Skin of body (tissue), 3 donors: Measurements from ENCODE around the gene FFAR2. TPM values are rescaled to one million over a fixed set of nuclear protein-coding genes. Genes with fewer than 3 reads are reported as not detected.

Experiments
- DNase-seq: peaks from one replicate; lab custom pipeline; 2025; lab: John Stamatoyannopoulos, UW
- small RNA-seq: library from RNA; depleted of rRNA; stranded (forward); fragments of <200 nt; gene quantifications from one replicate; pipeline ENCODE3, GENCODE V24; 2014; ENCODE audit warnings: low replicate concordance
- total RNA-seq: library from RNA; depleted of rRNA; stranded (reverse); fragments of >200 nt; gene quantifications from one replicate; pipeline ENCODE4 v1.2.3, GENCODE V29; 2014

Gene FFAR2
- total RNA-seq, 1 donor from 2014 or later, result 0.99 TPM

DNA sequence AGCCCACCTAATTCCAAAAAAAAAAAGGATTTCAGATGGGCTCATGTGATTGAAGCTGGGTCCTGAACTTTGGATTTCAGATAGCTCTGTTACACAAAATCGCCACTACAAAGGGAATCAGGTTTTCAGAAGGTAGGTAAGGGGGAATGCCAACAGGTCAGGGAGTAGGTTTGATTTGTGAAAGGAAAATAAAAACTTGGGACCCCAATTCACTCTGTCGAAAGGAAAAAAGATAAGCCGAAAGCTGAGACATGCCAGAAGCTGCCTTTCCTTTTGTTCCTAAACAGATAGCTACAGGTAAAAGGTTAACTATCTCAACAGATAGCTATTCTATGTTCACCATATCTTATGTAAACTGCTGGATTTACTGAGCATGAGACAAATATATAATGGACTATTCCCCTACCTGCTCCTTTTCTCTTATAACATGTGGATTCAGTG lies 38.2 kb downstream of the FFAR2 start:
- no peak for DNase-seq

DNA sequence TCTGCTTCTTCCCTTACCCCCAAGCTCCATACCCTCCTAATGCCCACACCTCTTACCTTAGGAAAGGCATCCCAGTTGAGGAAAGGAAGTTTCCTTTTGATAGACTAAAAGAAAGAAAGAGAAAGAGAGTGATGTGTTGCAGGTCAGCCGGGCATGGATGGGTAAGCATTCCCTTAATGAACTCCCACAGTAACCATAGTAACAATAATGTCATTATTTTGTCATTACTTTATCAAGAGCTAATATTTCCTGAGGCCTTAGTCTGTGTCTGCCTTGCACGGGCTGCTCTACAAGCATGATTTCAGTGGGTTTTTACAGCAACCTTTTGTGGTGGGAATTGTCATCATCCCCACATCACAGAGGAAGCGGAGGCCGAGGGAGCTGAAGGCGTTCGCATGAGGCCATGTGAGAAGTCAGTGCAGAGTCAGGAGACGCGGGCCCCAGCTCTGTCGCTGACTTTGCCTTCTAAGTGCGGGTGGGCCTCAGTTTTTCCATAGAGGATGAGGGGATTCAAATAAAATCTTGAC lies 39.7 kb downstream of the FFAR2 start:
- DNase-seq, result no peak

DNA sequence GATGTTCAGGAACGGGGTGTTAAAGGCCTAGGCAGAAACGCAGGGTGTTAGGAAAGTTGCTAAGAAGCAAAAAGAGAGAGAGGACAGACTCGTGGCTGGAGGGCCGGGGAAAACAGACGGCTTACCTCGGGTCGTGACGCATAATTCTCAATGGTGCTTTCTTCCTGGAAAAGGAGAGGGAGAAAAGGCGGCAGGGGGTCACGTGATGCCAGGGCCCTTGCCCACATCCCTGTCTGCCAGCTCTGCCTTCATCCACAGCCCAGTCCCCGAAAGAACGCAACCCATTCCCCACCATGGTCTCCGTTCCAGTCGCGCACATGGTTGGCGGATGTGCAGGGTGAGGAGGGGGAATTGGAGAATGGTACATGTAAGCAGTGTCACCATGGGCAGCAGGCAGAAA lies 40.6 kb downstream of the FFAR2 start:
- DNase-seq, result no peak

DNA sequence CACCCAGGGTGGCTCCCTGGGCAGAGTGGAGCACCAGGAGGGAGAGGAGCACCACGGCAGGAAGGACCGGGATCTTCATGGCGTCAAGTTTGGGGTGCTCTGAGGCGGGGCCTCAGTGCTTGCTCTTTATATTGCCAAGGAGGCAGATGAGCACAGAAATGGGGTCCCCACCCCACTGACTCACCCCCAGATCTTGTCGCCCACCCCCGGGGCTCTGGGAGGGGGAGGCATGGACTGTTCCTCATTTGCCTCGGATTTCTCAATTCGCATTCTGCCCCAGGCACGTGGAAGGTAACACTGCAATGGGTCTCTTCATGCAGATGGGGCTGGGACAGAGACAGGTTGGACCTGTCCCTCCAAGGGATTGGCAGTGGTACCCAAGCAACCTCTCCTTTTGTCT lies 42.3 kb downstream of the FFAR2 start, which contains the start of gene KRTDAP:
Gene KRTDAP, minus strand, starts transcription at position 101 of the 400 bp plus-strand sequence. Its CDS starts 22 bp downstream, at position 79.
- no peak for DNase-seq

DNA sequence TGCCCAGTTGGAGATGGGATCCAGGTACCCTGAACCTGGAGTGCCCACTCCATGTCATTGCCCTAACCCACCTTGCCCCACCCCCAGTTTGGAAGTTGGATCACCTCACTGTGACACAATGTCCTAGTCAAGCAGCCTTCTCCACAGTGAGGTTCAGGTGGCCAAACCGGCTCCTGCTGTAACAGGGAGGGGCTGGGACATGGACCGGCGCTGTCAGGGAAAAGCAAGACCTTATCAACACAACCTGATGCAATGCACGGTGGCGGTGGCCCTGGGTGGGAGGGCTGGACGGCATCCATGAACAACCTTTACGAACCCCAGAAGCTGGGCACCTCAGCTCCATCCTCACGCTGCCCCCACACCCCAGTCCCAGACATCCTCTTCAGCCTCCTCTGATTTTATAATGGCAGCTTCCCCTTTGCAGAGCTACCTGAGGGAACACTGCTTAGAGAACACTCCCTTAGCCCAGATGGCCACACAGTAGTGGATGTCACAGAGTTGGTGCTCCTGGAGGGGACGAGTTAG lies 43.8 kb downstream of the FFAR2 start:
- DNase-seq, result no peak

DNA sequence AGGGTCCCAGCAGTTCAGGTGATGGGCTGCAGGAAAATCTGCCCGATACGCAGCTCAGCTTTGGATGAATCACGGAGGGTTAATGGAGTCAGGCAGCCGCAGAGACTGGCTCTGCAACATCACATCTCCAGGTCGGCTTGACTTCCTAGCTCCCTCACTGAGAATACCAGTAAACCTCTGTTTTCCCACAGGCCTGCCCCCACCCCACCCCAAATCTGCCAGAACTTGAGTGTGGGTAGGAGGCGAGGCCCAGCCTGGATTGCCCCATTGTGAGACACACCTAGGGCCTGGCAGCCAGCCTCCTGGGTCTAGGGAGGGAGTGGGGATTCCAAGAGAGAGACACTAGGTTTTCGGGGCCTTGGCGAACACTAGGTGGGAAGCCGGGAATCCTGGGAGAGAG lies 45.9 kb downstream of the FFAR2 start:
- DNase-seq, result no peak

DNA sequence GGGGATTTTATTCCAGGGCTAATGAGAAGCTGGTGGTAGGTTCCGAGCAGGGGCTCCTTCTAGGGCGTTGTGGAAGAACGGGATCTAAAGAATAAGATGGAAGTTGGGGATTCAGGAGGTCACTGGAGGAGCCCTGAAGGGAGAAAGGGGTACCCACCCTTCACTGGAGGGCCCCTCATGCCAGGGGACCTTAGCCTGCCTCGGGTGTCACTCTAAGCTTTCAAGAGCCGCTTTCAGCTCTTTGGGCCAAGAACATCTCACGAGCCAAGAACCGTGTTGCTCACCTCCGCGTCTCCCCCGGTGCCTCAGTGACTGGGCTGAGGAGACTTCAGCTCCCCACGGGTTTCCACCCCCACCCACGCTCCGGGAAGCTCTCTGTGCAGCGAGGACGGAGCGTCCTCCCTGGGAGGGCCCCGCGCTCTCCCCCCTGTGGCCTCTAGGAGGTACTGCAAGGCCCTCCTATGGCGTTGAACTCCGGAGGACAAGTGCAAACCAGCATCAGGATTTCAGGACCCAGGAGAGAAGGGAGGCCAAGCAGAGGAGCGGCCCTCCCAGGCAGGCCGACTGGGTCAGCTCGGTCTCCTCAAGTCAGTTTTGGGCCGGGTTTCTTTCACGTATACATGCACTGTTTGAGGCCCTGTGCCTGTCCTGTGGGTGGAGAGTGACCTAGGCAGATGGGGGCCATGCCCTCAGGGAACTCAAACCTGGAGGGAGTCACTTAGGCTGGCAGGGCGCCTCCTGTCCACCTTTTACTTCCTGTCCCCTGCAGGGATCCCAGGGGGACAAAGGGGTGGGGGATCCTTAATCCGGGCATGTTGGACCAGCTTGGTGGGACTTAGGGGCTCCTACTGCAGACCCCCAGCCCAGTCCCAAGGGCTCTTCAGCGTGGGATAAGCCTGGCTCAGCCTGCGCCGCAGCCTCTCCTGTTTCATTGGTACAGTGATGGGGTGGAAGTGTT lies 47.3 kb downstream of the FFAR2 start:
- DNase-seq, result peak; percentile 36

DNA sequence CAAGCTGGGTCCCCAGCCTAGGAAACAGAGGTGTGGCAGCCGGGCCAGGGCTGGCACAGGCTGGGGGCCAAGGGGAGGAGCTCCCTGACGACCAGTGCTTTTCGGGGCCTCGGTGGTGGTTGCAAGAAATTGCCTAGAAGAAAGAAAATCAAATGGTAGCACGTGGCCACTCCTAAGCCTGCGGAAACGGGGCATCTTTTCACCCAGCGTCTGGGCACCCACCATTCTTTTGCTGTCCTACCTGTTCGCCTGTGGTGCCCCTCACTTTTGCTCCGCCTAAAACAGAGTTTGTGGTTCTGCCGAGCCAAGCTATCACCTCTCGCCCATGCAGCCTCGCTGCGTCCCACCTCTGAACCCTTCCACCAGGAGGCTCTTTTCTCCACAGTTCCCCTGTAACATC lies 49.3 kb downstream of the FFAR2 start:
- no peak for DNase-seq

DNA sequence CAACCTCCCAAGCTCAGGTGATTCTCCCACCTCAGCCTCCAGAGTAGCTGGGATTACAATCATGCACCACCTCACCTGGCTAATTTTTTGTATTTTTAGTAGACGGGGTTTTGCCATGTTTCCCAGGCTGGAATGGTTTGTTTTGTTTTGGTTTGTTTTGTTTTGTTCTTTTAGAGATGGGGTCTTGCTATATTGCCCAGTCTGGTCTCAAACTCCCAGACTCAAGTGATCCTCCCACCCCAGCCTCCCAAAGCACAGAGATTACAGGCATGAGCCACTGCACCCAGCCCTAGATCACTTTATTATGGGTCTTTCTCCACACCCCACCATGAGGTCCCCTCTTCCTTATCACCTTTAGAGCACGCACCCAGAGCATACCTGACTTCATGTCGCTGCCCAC lies 50.2 kb downstream of the FFAR2 start:
- no peak for DNase-seq

DNA sequence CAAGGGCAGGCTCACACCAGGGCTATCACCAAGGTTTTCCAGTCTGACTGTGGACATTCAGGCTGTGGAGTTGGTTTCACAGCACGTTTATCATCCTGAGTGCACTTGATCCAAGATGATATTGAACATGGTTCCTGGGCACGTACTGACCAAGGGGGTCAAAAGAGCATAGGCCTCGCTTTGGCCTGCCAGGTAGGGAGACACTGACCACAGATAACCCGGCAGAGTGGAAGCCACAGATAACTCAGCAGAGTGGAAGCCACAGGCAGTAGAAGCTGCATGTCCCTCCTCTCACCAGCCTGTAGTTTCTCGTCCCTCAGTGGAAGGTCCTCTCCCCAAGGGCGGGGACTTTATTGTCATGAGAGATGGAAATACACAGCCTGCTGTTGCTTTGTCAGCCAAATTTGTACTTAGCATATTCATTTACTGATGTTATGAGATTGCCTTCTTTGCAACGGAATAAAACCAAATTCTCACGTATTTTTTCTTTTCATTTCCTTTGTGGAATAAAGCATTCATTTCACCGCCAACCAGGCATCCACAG lies 51.0 kb downstream of the FFAR2 start:
- DNase-seq, result no peak

DNA sequence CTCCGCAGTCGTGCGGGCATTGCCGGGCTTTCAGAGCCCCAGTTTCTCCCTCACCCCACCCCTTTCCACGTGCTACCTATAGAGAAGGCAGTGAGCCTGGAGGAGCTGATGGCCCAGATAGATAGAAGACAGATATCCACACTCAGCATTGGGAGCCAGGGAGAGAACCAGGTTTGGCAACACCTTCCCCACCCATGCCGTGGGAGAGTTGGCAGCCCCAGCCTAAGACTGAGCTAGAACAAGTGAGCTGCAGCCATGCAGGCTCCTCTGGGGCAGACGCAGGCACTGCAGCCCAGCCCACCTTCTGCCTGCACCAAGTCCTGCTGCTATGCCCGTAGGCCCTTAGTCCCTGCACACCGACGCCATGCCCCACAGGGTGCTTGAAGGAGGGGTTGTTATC lies 52.6 kb downstream of the FFAR2 start:
- no peak for DNase-seq

Small RNA genes lying within 50 kb of the gene (small RNA-seq; reads per million reads assigned to genes)
- gene RN7SL491P, result not detected

Other genes with a start within 250 kb of the FFAR2 start
- not detected for gene FAM187B, start 219.5 kb upstream of the FFAR2 start, total RNA-seq
- 10.5 TPM for gene LSR, start 199.3 kb upstream of the FFAR2 start, total RNA-seq
- 37.0 TPM for gene USF2, start 179.3 kb upstream of the FFAR2 start, total RNA-seq
- not detected for gene HAMP, start 165.7 kb upstream of the FFAR2 start, total RNA-seq
- 0.69 TPM for gene MAG, start 156.1 kb upstream of the FFAR2 start, total RNA-seq
- gene CD22, start 119.1 kb upstream of the FFAR2 start, total RNA-seq, result 0.99 TPM
- gene FFAR1, start 100.4 kb upstream of the FFAR2 start, total RNA-seq, result not detected
- 0.10 TPM for gene FFAR3, start 89.8 kb upstream of the FFAR2 start, total RNA-seq
- gene GPR42, start 77.2 kb upstream of the FFAR2 start, total RNA-seq, result not detected
- gene KRTDAP, start 42.2 kb downstream of the FFAR2 start, total RNA-seq, result 579 TPM
- 456 TPM for gene DMKN, start 65.4 kb downstream of the FFAR2 start, total RNA-seq
- 197 TPM for gene SBSN, start 80.1 kb downstream of the FFAR2 start, total RNA-seq
- 0.20 TPM for gene GAPDHS, start 85.2 kb downstream of the FFAR2 start, total RNA-seq
- 41.2 TPM for gene TMEM147, start 97.4 kb downstream of the FFAR2 start, total RNA-seq
- not detected for gene ATP4A, start 115.4 kb downstream of the FFAR2 start, total RNA-seq
- not detected for gene PMIS2, start 137.9 kb downstream of the FFAR2 start, total RNA-seq
- 6.9 TPM for gene HAUS5, start 164.5 kb downstream of the FFAR2 start, total RNA-seq
- 21.8 TPM for gene RBM42, start 180.8 kb downstream of the FFAR2 start, total RNA-seq
- 0.79 TPM for gene ETV2, start 193.5 kb downstream of the FFAR2 start, total RNA-seq
- 238 TPM for gene COX6B1, start 200.1 kb downstream of the FFAR2 start, total RNA-seq
- 0.49 TPM for gene UPK1A, start 218.3 kb downstream of the FFAR2 start, total RNA-seq